ENCODE data around the gene TUBA4A. TPM values are rescaled to one million over a fixed set of nuclear protein-coding genes. Genes with fewer than 3 reads are reported as not detected.

TUBA4A gene
- polyA plus RNA-seq, 1 donor (not counting 4 experiments of a cell fraction or from before 2014, with no cell fraction given): 524 TPM

DNA sequence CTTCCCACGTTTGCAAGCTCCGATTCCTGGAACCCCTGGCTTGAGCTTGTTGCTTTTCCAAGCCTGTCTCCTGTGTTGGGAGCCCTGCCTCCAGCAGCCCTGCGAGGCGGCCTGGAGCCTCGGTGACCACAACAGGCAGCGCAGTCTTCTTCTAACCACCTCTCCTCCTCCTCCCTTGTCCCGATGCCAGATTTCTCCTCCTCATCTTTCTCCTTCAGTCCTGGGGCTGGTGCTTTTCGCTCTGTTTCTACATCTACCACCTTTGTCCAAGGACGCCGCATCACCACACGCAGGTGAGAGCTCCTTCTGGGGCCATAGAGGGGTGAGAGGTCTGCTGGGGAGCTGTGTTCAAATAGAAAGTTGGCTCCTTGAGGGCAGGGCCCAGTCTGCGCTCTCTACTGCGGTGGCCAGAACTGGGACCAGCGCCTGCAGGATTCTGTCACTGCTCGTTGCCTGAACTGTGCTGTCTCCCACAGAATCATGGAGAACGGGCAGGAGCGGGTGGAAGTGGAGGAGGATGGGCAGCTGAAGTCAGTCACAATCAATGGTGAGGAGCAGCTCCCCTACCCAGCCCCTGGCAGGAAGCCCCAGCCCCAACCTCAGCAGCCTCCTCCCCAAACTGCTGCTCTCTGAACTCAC is 29.3 kb upstream of the TUBA4A start:
- TF ChIP-seq EZH2 (IDR thresholded peaks at IDR 0.05; ENCODE audit: low read length): no peak
- TF ChIP-seq, protein P1, sequence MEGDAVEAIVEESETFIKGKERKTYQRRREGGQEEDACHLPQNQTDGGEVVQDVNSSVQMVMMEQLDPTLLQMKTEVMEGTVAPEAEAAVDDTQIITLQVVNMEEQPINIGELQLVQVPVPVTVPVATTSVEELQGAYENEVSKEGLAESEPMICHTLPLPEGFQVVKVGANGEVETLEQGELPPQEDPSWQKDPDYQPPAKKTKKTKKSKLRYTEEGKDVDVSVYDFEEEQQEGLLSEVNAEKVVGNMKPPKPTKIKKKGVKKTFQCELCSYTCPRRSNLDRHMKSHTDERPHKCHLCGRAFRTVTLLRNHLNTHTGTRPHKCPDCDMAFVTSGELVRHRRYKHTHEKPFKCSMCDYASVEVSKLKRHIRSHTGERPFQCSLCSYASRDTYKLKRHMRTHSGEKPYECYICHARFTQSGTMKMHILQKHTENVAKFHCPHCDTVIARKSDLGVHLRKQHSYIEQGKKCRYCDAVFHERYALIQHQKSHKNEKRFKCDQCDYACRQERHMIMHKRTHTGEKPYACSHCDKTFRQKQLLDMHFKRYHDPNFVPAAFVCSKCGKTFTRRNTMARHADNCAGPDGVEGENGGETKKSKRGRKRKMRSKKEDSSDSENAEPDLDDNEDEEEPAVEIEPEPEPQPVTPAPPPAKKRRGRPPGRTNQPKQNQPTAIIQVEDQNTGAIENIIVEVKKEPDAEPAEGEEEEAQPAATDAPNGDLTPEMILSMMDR (optimal IDR thresholded peaks at IDR 0.05 in 1 of 3, IDR thresholded peaks at IDR 0.05 in 1 of 3, conservative IDR thresholded peaks at IDR 0.05 in 1 of 3; ENCODE audit: extremely low read depth in 1 of 3, insufficient read depth in 2 of 3, low read length in 3 of 3): no peak
- no peaks in the 10 kb centered on the region for H3K27me3 ChIP-seq (ENCODE audit: control insufficient read depth, extremely low read depth, insufficient read depth, low read length)
- FAIRE-seq (no peak), DNase-seq (ENCODE audit: low read depth, low spot score) (no peak)
- H3K4me2 ChIP-seq (ENCODE audit: control insufficient read depth, extremely low read depth, insufficient read depth, low read depth, low read length): no peak overlapping the region
- peaks cover 7% of the 10 kb centered on the region for H3K79me2 ChIP-seq (ENCODE audit: control insufficient read depth, insufficient read depth, low read length)
- no peak overlapping the region for H3K9ac ChIP-seq (ENCODE audit: control insufficient read depth, extremely low read depth, insufficient read depth, low read length)
- no peaks in the 10 kb centered on the region for H3K9me1 ChIP-seq (ENCODE audit: control insufficient read depth, extremely low read depth, insufficient read depth, low read length)
- H3K4me3 ChIP-seq (ENCODE audit: control insufficient read depth in 2 of 3, extremely low read depth in 1 of 3, insufficient read depth in 2 of 3, low read depth in 1 of 3, low read length in 3 of 3): no peak overlapping the region
- peaks cover 23 to 27% of the 10 kb centered on the region in 2 experiments for H3K36me3 ChIP-seq (ENCODE audit: control insufficient read depth in 2 of 2, extremely low read depth in 1 of 2, insufficient read depth in 2 of 2, low read length in 2 of 2)
- no peak overlapping the region for H2AFZ ChIP-seq (ENCODE audit: control insufficient read depth, low read length)
- no peaks in the 10 kb centered on the region for H3K9me3 ChIP-seq (ENCODE audit: control insufficient read depth, low read depth, low read length)
- peaks cover 43% of the 10 kb centered on the region for H3K4me1 ChIP-seq (ENCODE audit: control insufficient read depth, extremely low read depth, insufficient read depth, low read length)
- H4K20me1 ChIP-seq (ENCODE audit: control insufficient read depth, extremely low read depth, insufficient read depth, low read length): no peaks in the 10 kb centered on the region
- dilution Hi-C loops (cut with MboI; ENCODE audit: extremely low pct_ligation_motif_present, low sequenced_read_pairs): no loop called here
- H3K27ac ChIP-seq (ENCODE audit: control insufficient read depth, insufficient read depth, low read length): no peak overlapping the region

DNA sequence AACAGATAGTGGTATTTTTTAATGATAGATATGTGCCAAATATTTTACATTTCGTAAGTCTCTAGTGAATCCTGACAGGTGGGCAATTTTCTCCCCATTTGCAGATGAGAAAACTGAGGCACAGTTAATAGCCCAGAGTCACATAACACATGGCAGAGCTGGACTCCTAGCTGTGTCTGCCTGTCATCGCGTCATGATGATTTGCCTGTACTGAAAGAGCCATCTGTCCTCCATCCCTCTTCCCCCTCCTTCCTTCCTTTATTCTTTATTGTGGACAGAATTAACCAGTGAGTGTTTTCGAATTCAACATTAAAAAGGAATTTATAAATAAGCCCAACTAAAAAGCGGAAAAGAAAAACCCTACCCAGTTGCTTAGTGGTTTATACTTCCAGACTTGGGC is 28.7 kb upstream of the TUBA4A start:
- DNase-seq (ENCODE audit: low read depth, low spot score) (no peak), FAIRE-seq (no peak)
- Histone ChIP-seq H3K27ac (ENCODE audit: control insufficient read depth, insufficient read depth, low read length) (no peak overlapping the region), H3K4me3 (ENCODE audit: control insufficient read depth in 2 of 3, extremely low read depth in 1 of 3, insufficient read depth in 2 of 3, low read depth in 1 of 3, low read length in 3 of 3) (no peak overlapping the region), H3K79me2 (ENCODE audit: control insufficient read depth, insufficient read depth, low read length) (peaks cover 7% of the 10 kb centered on the region), H4K20me1 (ENCODE audit: control insufficient read depth, extremely low read depth, insufficient read depth, low read length) (no peaks in the 10 kb centered on the region), H3K27me3 (ENCODE audit: control insufficient read depth, extremely low read depth, insufficient read depth, low read length) (no peaks in the 10 kb centered on the region), H3K4me2 (ENCODE audit: control insufficient read depth, extremely low read depth, insufficient read depth, low read depth, low read length) (no peak overlapping the region), H3K36me3 (ENCODE audit: control insufficient read depth in 2 of 2, extremely low read depth in 1 of 2, insufficient read depth in 2 of 2, low read length in 2 of 2) (peaks cover 23 to 27% of the 10 kb centered on the region in 2 experiments), H3K9ac (ENCODE audit: control insufficient read depth, extremely low read depth, insufficient read depth, low read length) (no peak overlapping the region), H3K9me3 (ENCODE audit: control insufficient read depth, low read depth, low read length) (no peaks in the 10 kb centered on the region), H3K9me1 (ENCODE audit: control insufficient read depth, extremely low read depth, insufficient read depth, low read length) (no peaks in the 10 kb centered on the region), H3K4me1 (ENCODE audit: control insufficient read depth, extremely low read depth, insufficient read depth, low read length) (peaks cover 50% of the 10 kb centered on the region), H2AFZ (ENCODE audit: control insufficient read depth, low read length) (no peak overlapping the region)
- TF ChIP-seq, protein P1 (optimal IDR thresholded peaks at IDR 0.05 in 1 of 3, IDR thresholded peaks at IDR 0.05 in 1 of 3, conservative IDR thresholded peaks at IDR 0.05 in 1 of 3; ENCODE audit: extremely low read depth in 1 of 3, insufficient read depth in 2 of 3, low read length in 3 of 3): no peak
- no peak for TF ChIP-seq EZH2 (IDR thresholded peaks at IDR 0.05; ENCODE audit: low read length)
- dilution Hi-C loops (cut with MboI; ENCODE audit: extremely low pct_ligation_motif_present, low sequenced_read_pairs): no loop called here

All from keratinocyte (primary cell).